GM12801 (cell line): ENCODE data around the gene PIGP.

ENCODE experiments used
- CTCF ChIP-seq: IDR thresholded peaks from one replicate; pipeline ENCODE4 v1.5.1; 2011; ENCODE audit warnings: control low read depth; ENCODE audit not compliant: insufficient read length; ENCODE audit errors: extremely low read depth

Gene PIGP

GRCh38 chr21:37082375-37082774 lies 9.5 kb upstream of the PIGP start:
- TF ChIP-seq CTCF: no peak

- no peak for TF ChIP-seq CTCF
These were observed 6.4 kb upstream of the PIGP start for GRCh38 chr21:37079211-37079824.

- TF ChIP-seq CTCF: no peak
These were observed 4.5 kb upstream of the PIGP start for GRCh38 chr21:37077403-37077802.

GRCh38 chr21:37076087-37076850 lies 3.4 kb upstream of the PIGP start:
- no peak for TF ChIP-seq CTCF

- no peak for TF ChIP-seq CTCF
These were observed 2.4 kb upstream of the PIGP start for GRCh38 chr21:37075214-37075770.

- no peak for TF ChIP-seq CTCF
These were observed 1.7 kb upstream of the PIGP start for GRCh38 chr21:37074546-37074945.

GRCh38 chr21:37074197-37074510 lies 1.3 kb upstream of the PIGP start:
- no peak for TF ChIP-seq CTCF
